Small intestine (tissue), 4 donors: ENCODE data around the gene FBXO24. TPM values are rescaled to one million over a fixed set of nuclear protein-coding genes. Genes with fewer than 3 reads are reported as not detected.

Source experiments
- polyA plus RNA-seq, 4 donors: library from polyadenylated mRNA; stranded (reverse) in 3 of 4; unstranded in 1 of 4; fragments of 200-250 nt in 3 of 4; fragments of 120-200 nt in 1 of 4; gene quantifications; one replicate each; pipeline versions ENCODE4 v1.2.1 to v1.2.3, GENCODE V29; 2013
- donor health status: healthy with polysubstance abuse.
- donor health status: Bipolar disorder and iron deficiency.
- donor health status: healthy.

FBXO24 gene
- polyA plus RNA-seq, 4 donors: 0.55 to 1.1 TPM; not detected in 2

Other genes with a start within 250 kb of the FBXO24 start
- gene PILRB, start 228.2 kb upstream of the FBXO24 start, polyA plus RNA-seq: 100 to 1,000 TPM in 1 of 4 donors, 10 to 100 TPM in 3; 39.1 to 117 (median 57.2) TPM
- gene PILRA, start 212.8 kb upstream of the FBXO24 start, polyA plus RNA-seq: 1 to 10 TPM in 3 of 4 donors, under 1 TPM in 1; 0.81 to 5.0 (median 3.4) TPM
- gene ZCWPW1, start 157.6 kb upstream of the FBXO24 start, polyA plus RNA-seq: 1 to 10 TPM; 1.3 to 6.5 (median 4.8) TPM
- 10 to 100 TPM; 26.8 to 41.1 (median 30.7) TPM for gene MEPCE, start 156.5 kb upstream of the FBXO24 start, polyA plus RNA-seq
- gene PPP1R35, start 149.8 kb upstream of the FBXO24 start, polyA plus RNA-seq: 10 to 100 TPM; 27.1 to 62.8 (median 46.8) TPM
- gene SPACDR, start 122.1 kb upstream of the FBXO24 start, polyA plus RNA-seq: 1 to 10 TPM in 1 of 4 donors, under 1 TPM in 2, not detected in 1; 0.43 to 1.2 (median 0.89) TPM
- gene TSC22D4, start 107.1 kb upstream of the FBXO24 start, polyA plus RNA-seq: 10 to 100 TPM; 31.7 to 57.9 (median 49.6) TPM
- 1 to 10 TPM in 2 of 4 donors, not detected in 2; 1.1 to 2.3 TPM for gene NYAP1, start 102.4 kb upstream of the FBXO24 start, polyA plus RNA-seq
- 10 to 100 TPM in 3 of 4 donors, 1 to 10 TPM in 1; 9.5 to 23.9 (median 16.4) TPM for gene AGFG2, start 47.1 kb upstream of the FBXO24 start, polyA plus RNA-seq
- gene SAP25, start 12.4 kb upstream of the FBXO24 start, polyA plus RNA-seq: 10 to 100 TPM in 2 of 4 donors, 1 to 10 TPM in 2; 2.0 to 28.2 (median 12.9) TPM
- 100 to 1,000 TPM in 1 of 4 donors, 10 to 100 TPM in 3; 33.4 to 111 (median 55.1) TPM for gene LRCH4, start 199 bp upstream of the FBXO24 start, polyA plus RNA-seq
- gene PCOLCE, start 16.0 kb downstream of the FBXO24 start, polyA plus RNA-seq: 10 to 100 TPM in 2 of 4 donors, 1 to 10 TPM in 2; 1.9 to 28.5 (median 9.7) TPM
- gene MOSPD3, start 26.2 kb downstream of the FBXO24 start, polyA plus RNA-seq: 10 to 100 TPM in 3 of 4 donors, 1 to 10 TPM in 1; 8.4 to 14.9 (median 10.6) TPM
- gene TFR2, start 55.2 kb downstream of the FBXO24 start, polyA plus RNA-seq: 1 to 10 TPM in 2 of 4 donors, not detected in 2; 1.2 to 1.3 TPM
- under 1 TPM in 2 of 4 donors, not detected in 2; 0.52 to 1.00 TPM for gene ACTL6B, start 70.1 kb downstream of the FBXO24 start, polyA plus RNA-seq
- 100 to 1,000 TPM; 179 to 214 (median 186) TPM for gene GNB2, start 87.4 kb downstream of the FBXO24 start, polyA plus RNA-seq
- gene GIGYF1, start 107.9 kb downstream of the FBXO24 start, polyA plus RNA-seq: 10 to 100 TPM; 15.7 to 49.1 (median 17.9) TPM
- 10 to 100 TPM; 31.9 to 44.8 (median 40.9) TPM for gene POP7, start 119.8 kb downstream of the FBXO24 start, polyA plus RNA-seq
- under 1 TPM in 2 of 4 donors, not detected in 2; 0.04 to 0.15 TPM for gene EPO, start 134.1 kb downstream of the FBXO24 start, polyA plus RNA-seq
- gene ZAN, start 147.3 kb downstream of the FBXO24 start, polyA plus RNA-seq: under 1 TPM in 1 of 4 donors, not detected in 3; 0.03 TPM
- gene EPHB4, start 241.2 kb downstream of the FBXO24 start, polyA plus RNA-seq: 10 to 100 TPM in 2 of 4 donors, 1 to 10 TPM in 2; 1.3 to 53.9 (median 20.0) TPM